Hepatocyte (in vitro differentiated cells): Measurements from ENCODE around the gene FGGY. TPM values are rescaled to one million over a fixed set of nuclear protein-coding genes. Genes with fewer than 3 reads are reported as not detected.

Source experiments
- DNase-seq: peaks from one replicate; pipeline ENCODE4 v3.0.0-alpha.2; 2016; ENCODE audit warnings: low spot score
- H2AFZ ChIP-seq: fragments of 200-600 bp; sonication (generic); 2 replicates; pipeline ENCODE4 v1.6.0; 2016; ENCODE audit warnings: antibody characterized with exemption, mild to moderate bottlenecking
- H3K27ac ChIP-seq: fragments of 200-600 bp; sonication (generic); 2 replicates; pipeline ENCODE4 v1.5.1; 2016; ENCODE audit warnings: mild to moderate bottlenecking
- H3K27me3 ChIP-seq: fragments of 200-600 bp; sonication (generic); 2 replicates; pipeline ENCODE4 v1.6.1; 2016
- H3K36me3 ChIP-seq: fragments of 200-600 bp; sonication (generic); replicated peaks from 2 replicates; pipeline ENCODE4 v1.5.1; 2016; ENCODE audit warnings: low read depth; ENCODE audit not compliant: insufficient read depth
- H3K4me1 ChIP-seq: fragments of 200-600 bp; sonication (generic); 2 replicates; pipeline ENCODE4 v1.5.1; 2016; ENCODE audit warnings: mild to moderate bottlenecking, moderate library complexity; ENCODE audit not compliant: insufficient read depth
- H3K4me2 ChIP-seq: fragments of 200-600 bp; sonication (generic); 2 replicates; pipeline ENCODE4 v1.6.0; 2016
- H3K4me3 ChIP-seq: fragments of 200-600 bp; sonication (generic); 2 replicates; pipeline ENCODE4 v1.5.1; 2016; ENCODE audit warnings: mild to moderate bottlenecking
- H3K79me2 ChIP-seq: fragments of 200-600 bp; sonication (generic); 2 replicates; pipeline ENCODE4 v1.6.0; 2017; ENCODE audit warnings: mild to moderate bottlenecking
- H3K9me2 ChIP-seq: fragments of 200-600 bp; sonication (generic); replicated peaks from 2 replicates; pipeline ENCODE4 v1.6.0; 2017; ENCODE audit warnings: mild to moderate bottlenecking; ENCODE audit not compliant: insufficient read depth
- H3K9me3 ChIP-seq: fragments of 200-600 bp; sonication (generic); 2 replicates; pipeline ENCODE4 v1.5.1; 2016; ENCODE audit warnings: low read depth, mild to moderate bottlenecking
- H4K20me1 ChIP-seq: fragments of 200-600 bp; sonication (generic); 2 replicates; pipeline ENCODE4 v1.6.0; 2016; ENCODE audit warnings: mild to moderate bottlenecking; ENCODE audit not compliant: insufficient read depth, poor library complexity, severe bottlenecking
- EZH2 ChIP-seq: fragments of 200-600 bp; sonication (generic); IDR thresholded peaks from 2 replicates; pipeline ENCODE4 v1.6.1; 2016; ENCODE audit warnings: antibody characterized with exemption, mild to moderate bottlenecking, borderline replicate concordance
- EZH2phosphoT487 ChIP-seq: fragments of 200-600 bp; sonication (generic); IDR thresholded peaks from one replicate; pipeline ENCODE4 v1.6.1; 2018; ENCODE audit warnings: antibody characterized with exemption, mild to moderate bottlenecking, low read depth, moderate library complexity; ENCODE audit not compliant: unreplicated experiment, severe bottlenecking
- WGBS: methylation state at CpG from one replicate; pipeline ENCODE4 v1.1.6; 2016; ENCODE audit warnings: low lambda C conversion rate; ENCODE audit errors: missing lambda C conversion rate; 5-methylcytosine and 5-hydroxymethylcytosine counted together
- polyA plus RNA-seq: library from polyadenylated mRNA; unstranded; fragments of >200 nt; fragmentation: Nextera tagmentation; extraction: Ambion mirVana; gene quantifications from 2 replicates; pipeline ENCODE4 v1.2.1, GENCODE V29; 2016
- total RNA-seq: library from RNA; depleted of rRNA; stranded (reverse); fragments of >200 nt; gene quantifications from 2 replicates; pipeline ENCODE4 v1.2.3, GENCODE V29; 2014
- TF ChIP-seq, protein P1 (sequence below): fragments of 200-600 bp; sonication (generic); IDR thresholded peaks from 2 replicates; pipeline ENCODE4 v1.5.1; 2016; ENCODE audit warnings: antibody characterized with exemption, mild to moderate bottlenecking; ENCODE audit not compliant: poor library complexity

Gene FGGY
- total and polyA plus RNA-seq, 2 experiments from 2014 or later = 18.0 to 20.6 TPM

DNA sequence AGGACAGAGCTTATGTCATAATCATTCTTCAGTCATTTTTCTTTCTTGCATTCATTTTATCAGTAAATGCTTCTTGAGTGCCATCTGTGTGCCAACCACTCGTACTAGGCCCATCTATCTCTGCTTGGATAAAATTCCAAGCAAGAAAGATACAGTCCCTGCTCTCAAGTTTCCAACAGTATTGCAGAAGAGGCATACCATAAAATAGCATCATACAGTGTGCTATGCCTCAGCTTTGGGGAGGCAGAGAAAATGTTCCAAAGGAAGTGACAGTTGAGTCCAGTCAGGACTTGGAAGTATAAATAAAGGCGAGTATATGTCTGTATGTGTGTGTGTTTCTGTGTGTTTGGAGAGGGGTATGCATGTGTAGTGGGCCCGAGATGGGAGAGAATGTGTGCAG, 404.5 kb downstream of the FGGY start:
- H2AFZ ChIP-seq = no peak overlapping the region
- H3K27me3 ChIP-seq = no peaks in the 10 kb centered on the region
- TF ChIP-seq, protein P1, sequence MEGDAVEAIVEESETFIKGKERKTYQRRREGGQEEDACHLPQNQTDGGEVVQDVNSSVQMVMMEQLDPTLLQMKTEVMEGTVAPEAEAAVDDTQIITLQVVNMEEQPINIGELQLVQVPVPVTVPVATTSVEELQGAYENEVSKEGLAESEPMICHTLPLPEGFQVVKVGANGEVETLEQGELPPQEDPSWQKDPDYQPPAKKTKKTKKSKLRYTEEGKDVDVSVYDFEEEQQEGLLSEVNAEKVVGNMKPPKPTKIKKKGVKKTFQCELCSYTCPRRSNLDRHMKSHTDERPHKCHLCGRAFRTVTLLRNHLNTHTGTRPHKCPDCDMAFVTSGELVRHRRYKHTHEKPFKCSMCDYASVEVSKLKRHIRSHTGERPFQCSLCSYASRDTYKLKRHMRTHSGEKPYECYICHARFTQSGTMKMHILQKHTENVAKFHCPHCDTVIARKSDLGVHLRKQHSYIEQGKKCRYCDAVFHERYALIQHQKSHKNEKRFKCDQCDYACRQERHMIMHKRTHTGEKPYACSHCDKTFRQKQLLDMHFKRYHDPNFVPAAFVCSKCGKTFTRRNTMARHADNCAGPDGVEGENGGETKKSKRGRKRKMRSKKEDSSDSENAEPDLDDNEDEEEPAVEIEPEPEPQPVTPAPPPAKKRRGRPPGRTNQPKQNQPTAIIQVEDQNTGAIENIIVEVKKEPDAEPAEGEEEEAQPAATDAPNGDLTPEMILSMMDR = no peak
- TF ChIP-seq EZH2 = no peak
- H3K79me2 ChIP-seq = no peaks in the 10 kb centered on the region
- H3K4me3 ChIP-seq = no peak overlapping the region
- H4K20me1 ChIP-seq = no peaks in the 10 kb centered on the region
- no peak overlapping the region for H3K27ac ChIP-seq
- DNase-seq = no peak
- no peaks in the 10 kb centered on the region for H3K9me3 ChIP-seq
- no peaks in the 10 kb centered on the region for H3K36me3 ChIP-seq
- H3K4me1 ChIP-seq = peaks cover 44% of the 10 kb centered on the region
- no peak overlapping the region for H3K4me2 ChIP-seq
- H3K9me2 ChIP-seq = no peaks in the 10 kb centered on the region
- WGBS = 88% methylated on average over 3 of the region's 3 CpGs

DNA sequence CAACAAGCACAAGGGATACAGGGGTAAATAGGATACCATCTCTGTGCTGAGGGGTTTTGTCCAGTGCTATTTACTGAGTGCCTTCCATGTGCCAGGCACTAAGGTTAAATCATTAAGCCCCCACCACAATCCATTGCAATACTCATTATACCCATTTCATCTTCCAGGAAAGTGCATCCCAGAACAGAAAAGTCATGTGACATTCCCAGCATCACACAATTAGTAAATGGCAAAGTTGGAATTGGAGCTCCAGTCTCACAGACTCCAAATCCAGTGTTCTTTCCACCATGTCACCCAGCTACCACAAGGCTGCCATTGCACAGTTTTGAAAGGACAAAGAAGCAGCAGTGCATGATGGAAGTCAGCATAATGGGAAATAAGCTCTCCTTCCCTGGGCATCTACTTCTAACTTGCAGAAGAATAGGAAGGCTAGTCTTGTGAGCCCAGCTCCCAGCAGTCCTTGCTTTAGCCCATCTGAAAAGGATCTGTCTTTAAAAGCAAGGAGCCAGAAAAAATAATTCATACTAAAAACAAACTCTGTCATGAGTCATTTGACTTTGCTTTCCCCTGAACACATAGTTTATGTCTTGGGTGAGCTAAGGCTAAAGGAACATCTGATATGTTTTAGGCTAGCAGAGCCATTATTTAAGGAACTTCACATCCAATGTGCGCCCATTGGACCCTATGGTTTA, 406.5 kb downstream of the FGGY start:
- WGBS = 87% methylated on average over 1 of the region's 1 CpG

DNA sequence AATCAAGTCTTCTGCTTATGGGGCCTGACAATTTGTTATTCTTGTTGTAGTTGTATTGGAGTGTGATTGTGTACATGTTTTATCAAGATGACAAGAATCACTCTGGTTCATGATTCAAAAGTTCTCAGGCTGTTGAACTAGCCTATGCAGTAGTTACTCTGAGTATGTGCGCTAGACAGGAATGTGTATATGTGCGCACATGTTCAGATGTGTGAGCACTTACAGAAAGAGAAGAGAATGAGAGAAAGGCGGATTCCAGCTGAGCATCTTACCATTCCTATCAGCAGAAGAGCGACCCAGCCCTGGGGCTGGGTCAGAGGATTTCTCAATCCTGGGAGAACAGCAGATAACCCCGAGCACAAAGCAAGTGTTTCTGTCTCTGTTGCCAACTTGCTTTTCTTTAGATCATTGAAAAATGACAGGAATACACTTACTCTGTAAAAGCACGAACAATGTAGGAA, 407.1 kb downstream of the FGGY start:
- no peak for DNase-seq
- Histone ChIP-seq H4K20me1 (no peaks in the 10 kb centered on the region), H3K27ac (peak overlapping the region; percentile 15), H3K4me1 (peaks cover 33% of the 10 kb centered on the region), H3K9me2 (no peaks in the 10 kb centered on the region), H2AFZ (no peak overlapping the region), H3K9me3 (no peaks in the 10 kb centered on the region), H3K36me3 (no peaks in the 10 kb centered on the region), H3K79me2 (no peaks in the 10 kb centered on the region), H3K4me3 (no peak overlapping the region), H3K4me2 (no peak overlapping the region), H3K27me3 (no peaks in the 10 kb centered on the region)
- TF ChIP-seq EZH2 = no peak
- TF ChIP-seq, protein P1 = no peak
- TF ChIP-seq EZH2phosphoT487 = no peak
- WGBS = 50% methylated on average over 6 of the region's 6 CpGs

More for the DNA sequence above, 406.5 kb downstream of the FGGY start:
- peak overlapping the region; percentile 15 for H3K27ac ChIP-seq
- no peaks in the 10 kb centered on the region for H3K9me3 ChIP-seq
- H4K20me1 ChIP-seq = no peaks in the 10 kb centered on the region
- no peaks in the 10 kb centered on the region for H3K9me2 ChIP-seq
- no peaks in the 10 kb centered on the region for H3K36me3 ChIP-seq
- H2AFZ ChIP-seq = no peak overlapping the region
- H3K79me2 ChIP-seq = no peaks in the 10 kb centered on the region
- DNase-seq = no peak
- peaks cover 38% of the 10 kb centered on the region for H3K4me1 ChIP-seq
- TF ChIP-seq, protein P1 = no peak
- no peak for TF ChIP-seq EZH2
- no peak for TF ChIP-seq EZH2phosphoT487
- no peaks in the 10 kb centered on the region for H3K27me3 ChIP-seq
- no peak overlapping the region for H3K4me3 ChIP-seq
- H3K4me2 ChIP-seq = no peak overlapping the region

DNA sequence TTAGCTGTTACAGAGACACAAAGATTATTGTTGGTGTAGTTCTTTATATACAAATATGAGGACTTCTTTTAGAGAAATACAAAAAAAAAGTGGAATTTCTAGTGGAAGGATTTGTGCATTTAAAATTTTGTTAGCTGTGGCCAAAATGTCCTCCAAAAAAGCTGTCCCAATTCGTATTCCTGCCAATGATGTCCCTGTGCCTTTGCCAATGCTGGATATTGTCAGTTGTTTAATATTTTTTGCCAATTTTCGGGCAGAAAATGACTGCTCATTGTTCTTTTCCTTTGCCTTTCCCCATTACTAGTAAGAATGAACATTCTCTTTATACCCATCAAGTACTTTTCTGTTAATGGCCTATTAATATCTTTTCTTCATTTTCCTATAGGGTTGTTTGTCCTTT, 407.8 kb downstream of the FGGY start:
- no peaks in the 10 kb centered on the region for H3K9me3 ChIP-seq
- no peaks in the 10 kb centered on the region for H3K79me2 ChIP-seq
- no peaks in the 10 kb centered on the region for H3K36me3 ChIP-seq
- peaks cover 31% of the 10 kb centered on the region for H3K4me1 ChIP-seq
- H2AFZ ChIP-seq = no peak overlapping the region
- H3K9me2 ChIP-seq = no peaks in the 10 kb centered on the region
- no peaks in the 10 kb centered on the region for H3K27me3 ChIP-seq
- H3K27ac ChIP-seq = peak overlapping the region; percentile 39
- TF ChIP-seq, protein P1 = no peak
- TF ChIP-seq EZH2phosphoT487 = no peak
- no peak for TF ChIP-seq EZH2
- no peaks in the 10 kb centered on the region for H4K20me1 ChIP-seq
- 91% methylated on average over 2 of the region's 2 CpGs for WGBS
- no peak overlapping the region for H3K4me3 ChIP-seq
- DNase-seq = no peak
- H3K4me2 ChIP-seq = no peak overlapping the region
